GM19023 (cell line): ENCODE measurements around the gene CEACAM7.
"Not testable (repeated sequence)": the region's sequence is repeated elsewhere in the genome, so short reads cannot be mapped to it uniquely, and the experiment has no call there.

Source experiments
- ATAC-seq: cut with Tn5 transposase; IDR thresholded peaks from one replicate; pipeline ENCODE4 v1.9.1; 2021; ENCODE audit warnings: mild to moderate bottlenecking, moderate library complexity; ENCODE audit not compliant: unreplicated experiment

CEACAM7 gene

GRCh38 chr19:41688098-41688497 lies at the start of gene CEACAM7:
Gene CEACAM7, minus strand, starts transcription at chr19:41688270. Its CDS starts 105 bp downstream, at chr19:41688165.
- ATAC-seq = no peak

GRCh38 chr19:41735071-41735600 lies 47.1 kb upstream of the CEACAM7 start:
- no peak for ATAC-seq

- no peak for ATAC-seq
Measured at GRCh38 chr19:41734585-41734984, 46.5 kb upstream of the CEACAM7 start.

GRCh38 chr19:41734156-41734555 lies 46.1 kb upstream of the CEACAM7 start:
- no peak for ATAC-seq

- ATAC-seq = no peak
Measured at GRCh38 chr19:41726493-41726892, 38.4 kb upstream of the CEACAM7 start.

GRCh38 chr19:41720103-41720502 lies 32.0 kb upstream of the CEACAM7 start:
- no peak for ATAC-seq

GRCh38 chr19:41718761-41719160 lies 30.7 kb upstream of the CEACAM7 start:
- no peak for ATAC-seq

- no peak for ATAC-seq
Measured at GRCh38 chr19:41714598-41714997, 26.5 kb upstream of the CEACAM7 start.

GRCh38 chr19:41711376-41712261 lies 23.5 kb upstream of the CEACAM7 start:
- no peak for ATAC-seq

GRCh38 chr19:41709951-41710645 lies 22.0 kb upstream of the CEACAM7 start:
- no peak for ATAC-seq

- ATAC-seq = not testable (repeated sequence)
Measured at GRCh38 chr19:41709516-41709915, 21.4 kb upstream of the CEACAM7 start.

- ATAC-seq = no peak
Measured at GRCh38 chr19:41708481-41708880, 20.4 kb upstream of the CEACAM7 start, which contains the start of gene CEACAM5. Gene CEACAM5, plus strand, starts transcription at chr19:41708626. Its CDS starts 106 bp downstream, at chr19:41708732.

- no peak for ATAC-seq
Measured at GRCh38 chr19:41707871-41708371, 19.9 kb upstream of the CEACAM7 start.

GRCh38 chr19:41707502-41707812 lies 19.4 kb upstream of the CEACAM7 start:
- no peak for ATAC-seq

- no peak for ATAC-seq
Measured at GRCh38 chr19:41706741-41707501, 18.9 kb upstream of the CEACAM7 start.

GRCh38 chr19:41705393-41706174 lies 17.5 kb upstream of the CEACAM7 start:
- no peak for ATAC-seq

- no peak for ATAC-seq
Measured at GRCh38 chr19:41703602-41704293, 15.7 kb upstream of the CEACAM7 start.

- ATAC-seq = no peak
Measured at GRCh38 chr19:41702171-41702651, 14.1 kb upstream of the CEACAM7 start.

GRCh38 chr19:41701401-41702075 lies 13.5 kb upstream of the CEACAM7 start:
- no peak for ATAC-seq
